ENCODE measurements around the gene SMC3.
"Not testable (repeated sequence)": the region's sequence is repeated elsewhere in the genome, so short reads cannot be mapped to it uniquely, and the experiment has no call there.

The SMC3 gene

DNA sequence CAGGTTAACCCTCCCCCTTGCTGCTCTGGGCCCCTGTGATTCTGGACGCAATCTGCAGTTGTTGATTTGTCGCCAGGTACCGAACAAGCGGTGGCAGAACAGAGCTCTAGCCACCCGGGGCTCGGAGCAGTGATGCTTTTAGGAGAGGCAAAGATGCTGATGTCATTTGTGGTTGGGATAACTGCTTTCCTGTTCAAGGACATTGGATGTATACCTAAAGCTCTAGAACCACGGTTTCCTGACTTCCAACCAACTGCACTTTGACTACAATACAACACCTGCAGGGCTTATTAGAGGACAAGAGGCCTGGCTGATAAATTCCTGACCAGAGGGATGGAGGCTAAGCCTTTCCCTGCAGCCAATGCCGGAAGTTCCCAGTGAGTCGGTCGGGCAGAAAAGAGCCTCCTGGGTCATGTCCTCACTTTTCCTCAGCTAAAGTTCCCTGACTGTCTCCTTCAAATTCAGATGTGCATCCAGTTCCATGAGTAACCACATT, 70.1 kb downstream of the SMC3 start:
- DNase-seq (ENCODE audit: low spot score): no peak

GRCh38 chr10:110638319-110638718, 70.8 kb downstream of the SMC3 start:
- TF ChIP-seq, protein P1, sequence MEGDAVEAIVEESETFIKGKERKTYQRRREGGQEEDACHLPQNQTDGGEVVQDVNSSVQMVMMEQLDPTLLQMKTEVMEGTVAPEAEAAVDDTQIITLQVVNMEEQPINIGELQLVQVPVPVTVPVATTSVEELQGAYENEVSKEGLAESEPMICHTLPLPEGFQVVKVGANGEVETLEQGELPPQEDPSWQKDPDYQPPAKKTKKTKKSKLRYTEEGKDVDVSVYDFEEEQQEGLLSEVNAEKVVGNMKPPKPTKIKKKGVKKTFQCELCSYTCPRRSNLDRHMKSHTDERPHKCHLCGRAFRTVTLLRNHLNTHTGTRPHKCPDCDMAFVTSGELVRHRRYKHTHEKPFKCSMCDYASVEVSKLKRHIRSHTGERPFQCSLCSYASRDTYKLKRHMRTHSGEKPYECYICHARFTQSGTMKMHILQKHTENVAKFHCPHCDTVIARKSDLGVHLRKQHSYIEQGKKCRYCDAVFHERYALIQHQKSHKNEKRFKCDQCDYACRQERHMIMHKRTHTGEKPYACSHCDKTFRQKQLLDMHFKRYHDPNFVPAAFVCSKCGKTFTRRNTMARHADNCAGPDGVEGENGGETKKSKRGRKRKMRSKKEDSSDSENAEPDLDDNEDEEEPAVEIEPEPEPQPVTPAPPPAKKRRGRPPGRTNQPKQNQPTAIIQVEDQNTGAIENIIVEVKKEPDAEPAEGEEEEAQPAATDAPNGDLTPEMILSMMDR (IDR thresholded peaks at IDR 0.05; ENCODE audit: extremely low read depth, missing control alignments): no peak
- DNase-seq (ENCODE audit: low spot score): no peak

More for the DNA sequence above, 70.1 kb downstream of the SMC3 start:
- TF ChIP-seq, protein P1 (IDR thresholded peaks at IDR 0.05; ENCODE audit: extremely low read depth, missing control alignments): no peak

DNA sequence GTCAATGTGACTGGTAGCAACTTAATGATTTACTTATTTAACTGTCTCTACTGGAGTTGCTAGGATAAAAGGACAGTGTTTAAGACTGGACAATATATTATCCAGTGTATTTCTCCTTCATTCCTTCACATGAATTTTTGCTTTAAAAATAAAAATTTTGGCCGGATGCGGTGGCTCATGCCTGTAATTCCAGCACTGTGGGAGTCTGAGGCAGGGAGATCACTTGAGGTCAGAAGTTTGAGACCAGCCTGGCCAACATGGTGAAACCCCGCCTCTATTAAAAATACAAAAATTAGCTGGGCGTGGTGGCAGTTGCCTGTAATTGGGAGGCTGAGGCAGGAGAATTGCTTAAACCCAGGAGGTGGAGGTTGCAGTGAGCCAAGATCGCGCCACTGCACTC, 71.6 kb downstream of the SMC3 start:
- not testable (repeated sequence) for DNase-seq (ENCODE audit: low spot score)

GRCh38 chr10:110639858-110640257, 72.4 kb downstream of the SMC3 start:
- not testable (repeated sequence) for DNase-seq (ENCODE audit: low spot score)

DNA sequence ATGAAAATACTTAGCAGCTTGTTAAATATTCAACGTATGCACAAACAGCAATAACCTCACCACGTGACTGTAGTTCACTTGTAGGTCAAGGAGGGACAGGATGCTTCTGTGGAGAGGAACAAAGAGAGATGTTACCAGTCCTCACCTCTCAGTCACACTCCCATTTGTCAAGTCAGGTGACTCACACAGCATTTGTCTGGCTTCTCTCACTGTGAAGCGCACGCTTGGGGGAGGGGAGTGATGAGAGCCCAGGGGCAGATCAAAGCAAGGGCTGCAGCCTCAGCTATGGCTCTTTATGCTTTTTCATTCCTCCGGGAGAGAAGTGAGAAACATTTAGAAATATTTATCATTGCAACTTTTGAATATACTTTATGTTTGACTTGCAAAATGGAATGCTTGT, 73.8 kb downstream of the SMC3 start:
- peak; percentile 37 for DNase-seq (ENCODE audit: low spot score)
- TF ChIP-seq, protein P1 (IDR thresholded peaks at IDR 0.05; ENCODE audit: extremely low read depth, missing control alignments): no peak

GRCh38 chr10:110642204-110643034, 74.9 kb downstream of the SMC3 start:
- DNase-seq (ENCODE audit: low spot score): no peak
- TF ChIP-seq, protein P1 (IDR thresholded peaks at IDR 0.05; ENCODE audit: extremely low read depth, missing control alignments): no peak

- TF ChIP-seq, protein P1 (IDR thresholded peaks at IDR 0.05; ENCODE audit: extremely low read depth, missing control alignments): no peak
- no peak for DNase-seq (ENCODE audit: low spot score)
Measured at GRCh38 chr10:110643035-110643652, 75.6 kb downstream of the SMC3 start.

GRCh38 chr10:110643653-110644597, 76.4 kb downstream of the SMC3 start, which contains the start of gene RBM20:
Gene RBM20 (plus strand): TSS chr10:110644336. CDS start chr10:110644455, 119 bp downstream.
- DNase-seq (ENCODE audit: low spot score): peak; percentile 53
- TF ChIP-seq, protein P1 (IDR thresholded peaks at IDR 0.05; ENCODE audit: extremely low read depth, missing control alignments): no peak
